Smooth muscle cell (in vitro differentiated cells): ENCODE results near the gene HOATZ. TPM values are rescaled to one million over a fixed set of nuclear protein-coding genes. Genes with fewer than 3 reads are reported as not detected.

ENCODE experiments used
- DNase-seq: peaks from one replicate; lab custom pipeline; 2025; ENCODE audit not compliant: unreplicated experiment; lab: John Stamatoyannopoulos, UW
- H2AFZ ChIP-seq: fragments of 200-600 bp; sonication (generic); 2 replicates; pipeline ENCODE4 v1.6.0; 2016; ENCODE audit warnings: antibody characterized with exemption, low read depth, mild to moderate bottlenecking
- H3F3A ChIP-seq: fragments of 200-600 bp; sonication (generic); 2 replicates; pipeline ENCODE4 v1.6.0; 2017; ENCODE audit warnings: antibody characterized with exemption, low read depth
- H3K27ac ChIP-seq: fragments of 200-600 bp; sonication (generic); 2 replicates; pipeline ENCODE4 v1.5.1; 2016; ENCODE audit warnings: low read depth, mild to moderate bottlenecking
- H3K27me3 ChIP-seq: fragments of 200-600 bp; sonication (generic); 2 replicates; pipeline ENCODE4 v1.6.1; 2016; ENCODE audit warnings: low read depth, mild to moderate bottlenecking
- H3K36me3 ChIP-seq: fragments of 200-600 bp; sonication (generic); 2 replicates; pipeline ENCODE4 v1.5.1; 2016; ENCODE audit warnings: low read depth
- H3K4me1 ChIP-seq: fragments of 200-600 bp; sonication (generic); 2 replicates; pipeline ENCODE4 v1.5.1; 2016; ENCODE audit warnings: low read depth
- H3K4me2 ChIP-seq: fragments of 200-600 bp; sonication (generic); 2 replicates; pipeline ENCODE4 v1.6.0; 2016; ENCODE audit warnings: mild to moderate bottlenecking
- H3K4me3 ChIP-seq: fragments of 200-600 bp; sonication (generic); 2 replicates; pipeline ENCODE4 v1.5.1; 2016; ENCODE audit warnings: mild to moderate bottlenecking
- H3K79me2 ChIP-seq: fragments of 200-600 bp; sonication (generic); 2 replicates; pipeline ENCODE4 v1.6.0; 2016; ENCODE audit warnings: low read depth, mild to moderate bottlenecking
- H3K9ac ChIP-seq: fragments of 200-600 bp; sonication (generic); 2 replicates; pipeline ENCODE4 v1.6.0; 2016; ENCODE audit warnings: low read depth
- H3K9me3 ChIP-seq: fragments of 200-600 bp; sonication (generic); replicated peaks from 2 replicates; pipeline ENCODE4 v1.5.1; 2016; ENCODE audit warnings: low read depth
- H4K20me1 ChIP-seq: fragments of 200-600 bp; sonication (generic); 2 replicates; pipeline ENCODE4 v1.6.0; 2016; ENCODE audit warnings: low read depth
- WGBS: methylation state at CpG from one replicate; pipeline ENCODE4 v1.1.7; 2016; ENCODE audit warnings: low lambda C conversion rate; 5-methylcytosine and 5-hydroxymethylcytosine counted together
- polyA plus RNA-seq: library from polyadenylated mRNA; unstranded; fragments of >200 nt; fragmentation: Nextera tagmentation; extraction: Ambion mirVana; gene quantifications from 2 replicates; pipeline ENCODE4 v1.2.1, GENCODE V29; 2016
- total RNA-seq: library from RNA; depleted of rRNA; stranded (reverse); fragments of >200 nt; gene quantifications from 2 replicates; pipeline ENCODE4 v1.2.3, GENCODE V29; 2014
- TF ChIP-seq, protein P1 (sequence below): fragments of 200-600 bp; sonication (generic); IDR thresholded peaks from 2 replicates; pipeline ENCODE4 v1.5.1; 2017; ENCODE audit warnings: borderline replicate concordance, mild to moderate bottlenecking, antibody characterized with exemption; ENCODE audit not compliant: insufficient read depth, poor library complexity, severe bottlenecking

The HOATZ gene
- total and polyA plus RNA-seq, 2 experiments from 2014 or later = 0.85 to 1.2 TPM

DNA sequence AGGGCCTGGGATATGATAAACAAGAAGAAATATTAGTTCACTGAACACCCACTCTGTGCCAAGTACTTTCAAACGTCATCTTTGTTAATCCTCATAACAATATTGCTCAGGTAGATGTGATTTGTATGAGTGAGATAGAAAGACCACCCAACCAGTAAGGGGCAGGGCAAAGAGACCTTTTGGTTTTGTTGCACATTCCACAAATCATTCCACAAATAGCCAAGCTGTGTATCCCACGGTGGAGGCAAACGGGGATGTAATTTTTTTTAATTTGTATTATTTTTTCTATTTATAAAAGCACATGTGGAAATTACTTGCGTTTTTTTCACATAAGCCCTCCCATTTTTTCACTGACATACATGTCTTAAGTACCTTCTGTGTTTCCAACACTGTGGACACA lies 54.9 kb downstream of the HOATZ start:
- H3K36me3 ChIP-seq = no peaks in the 10 kb centered on the region
- WGBS = 75% methylated on average over 4 of the region's 4 CpGs

DNA sequence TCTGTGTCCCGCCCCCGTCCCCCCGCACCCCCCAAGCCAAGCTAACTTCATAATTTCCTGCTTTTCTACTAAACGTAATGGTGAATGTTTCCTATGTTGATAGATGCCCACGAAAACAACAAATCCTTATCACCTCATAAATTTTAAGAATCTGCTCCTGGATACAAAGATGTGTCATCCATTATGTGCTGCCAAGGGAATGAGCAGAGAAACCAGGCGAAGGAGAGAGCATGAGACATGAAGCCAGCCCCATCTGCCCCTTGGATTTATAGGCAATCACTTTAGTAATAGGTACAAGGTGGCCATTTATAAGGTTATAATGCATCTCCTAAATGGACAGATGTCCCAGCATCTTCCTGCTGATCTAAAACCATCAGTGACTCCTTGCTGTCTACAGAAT lies 56.2 kb downstream of the HOATZ start:
- TF ChIP-seq, protein P1, sequence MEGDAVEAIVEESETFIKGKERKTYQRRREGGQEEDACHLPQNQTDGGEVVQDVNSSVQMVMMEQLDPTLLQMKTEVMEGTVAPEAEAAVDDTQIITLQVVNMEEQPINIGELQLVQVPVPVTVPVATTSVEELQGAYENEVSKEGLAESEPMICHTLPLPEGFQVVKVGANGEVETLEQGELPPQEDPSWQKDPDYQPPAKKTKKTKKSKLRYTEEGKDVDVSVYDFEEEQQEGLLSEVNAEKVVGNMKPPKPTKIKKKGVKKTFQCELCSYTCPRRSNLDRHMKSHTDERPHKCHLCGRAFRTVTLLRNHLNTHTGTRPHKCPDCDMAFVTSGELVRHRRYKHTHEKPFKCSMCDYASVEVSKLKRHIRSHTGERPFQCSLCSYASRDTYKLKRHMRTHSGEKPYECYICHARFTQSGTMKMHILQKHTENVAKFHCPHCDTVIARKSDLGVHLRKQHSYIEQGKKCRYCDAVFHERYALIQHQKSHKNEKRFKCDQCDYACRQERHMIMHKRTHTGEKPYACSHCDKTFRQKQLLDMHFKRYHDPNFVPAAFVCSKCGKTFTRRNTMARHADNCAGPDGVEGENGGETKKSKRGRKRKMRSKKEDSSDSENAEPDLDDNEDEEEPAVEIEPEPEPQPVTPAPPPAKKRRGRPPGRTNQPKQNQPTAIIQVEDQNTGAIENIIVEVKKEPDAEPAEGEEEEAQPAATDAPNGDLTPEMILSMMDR = no peak
- H3K4me2 ChIP-seq = no peak overlapping the region
- H4K20me1 ChIP-seq = no peaks in the 10 kb centered on the region
- WGBS = 64% methylated on average over 6 of the region's 6 CpGs
- no peak overlapping the region for H3K4me3 ChIP-seq
- H3K27ac ChIP-seq = no peak overlapping the region
- no peaks in the 10 kb centered on the region for H3K36me3 ChIP-seq
- H3K79me2 ChIP-seq = no peaks in the 10 kb centered on the region
- no peak overlapping the region for H2AFZ ChIP-seq
- H3K27me3 ChIP-seq = no peaks in the 10 kb centered on the region
- H3K9ac ChIP-seq = no peak overlapping the region
- H3K4me1 ChIP-seq = peaks cover 5% of the 10 kb centered on the region
- no peak for DNase-seq
- no peaks in the 10 kb centered on the region for H3K9me3 ChIP-seq
- no peaks in the 10 kb centered on the region for H3F3A ChIP-seq

More for the DNA sequence above, 54.9 kb downstream of the HOATZ start:
- DNase-seq = no peak
- Histone ChIP-seq H3K27me3 (no peaks in the 10 kb centered on the region), H2AFZ (no peak overlapping the region), H3K9me3 (no peaks in the 10 kb centered on the region), H3K79me2 (no peaks in the 10 kb centered on the region), H3K4me3 (no peak overlapping the region), H3K9ac (no peak overlapping the region), H3K27ac (no peak overlapping the region), H3F3A (no peaks in the 10 kb centered on the region), H3K4me1 (peaks cover 5% of the 10 kb centered on the region), H4K20me1 (no peaks in the 10 kb centered on the region), H3K4me2 (no peak overlapping the region)
- TF ChIP-seq, protein P1 = no peak

DNA sequence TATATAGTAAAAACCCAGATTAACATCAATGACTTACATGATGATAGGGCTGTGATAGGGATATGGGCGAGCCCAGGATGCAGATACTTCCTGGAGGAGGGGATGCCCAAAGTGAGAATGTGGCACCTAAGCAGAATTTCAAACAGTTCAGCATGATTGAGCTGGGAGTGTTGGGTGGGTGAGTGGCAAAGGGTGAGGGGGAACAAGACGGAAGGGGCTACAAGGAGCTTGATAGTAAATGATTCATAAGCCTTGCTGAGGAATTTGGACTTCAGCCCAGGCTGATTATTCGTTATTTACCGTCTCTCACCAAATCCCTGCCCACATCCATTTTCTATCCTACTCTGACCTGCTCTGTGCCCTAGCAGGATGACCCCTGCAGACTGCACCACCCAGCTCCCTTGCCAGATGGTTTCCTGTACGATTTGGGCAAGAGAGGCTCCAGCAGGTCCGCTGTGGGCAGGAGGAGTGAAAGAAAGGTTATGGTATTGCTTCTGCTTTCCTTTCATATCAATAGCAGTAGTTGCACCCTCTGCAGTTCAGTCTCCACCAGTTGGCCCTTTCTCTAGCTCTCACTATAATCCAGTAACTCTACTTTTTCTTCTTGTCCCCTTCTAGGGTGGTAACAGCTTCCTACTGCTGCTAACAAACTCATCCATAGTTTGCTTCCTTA lies 57.4 kb downstream of the HOATZ start:
- 87% methylated on average over 6 of the region's 6 CpGs for WGBS

More for the DNA sequence above, 57.4 kb downstream of the HOATZ start:
- Histone ChIP-seq H3K79me2 (no peaks in the 10 kb centered on the region), H3K27me3 (no peaks in the 10 kb centered on the region), H2AFZ (no peak overlapping the region), H3K9me3 (no peaks in the 10 kb centered on the region), H3K4me3 (no peak overlapping the region), H4K20me1 (no peaks in the 10 kb centered on the region), H3K9ac (no peak overlapping the region), H3K4me2 (no peak overlapping the region), H3K27ac (no peak overlapping the region), H3K36me3 (no peaks in the 10 kb centered on the region), H3K4me1 (peaks cover 5% of the 10 kb centered on the region), H3F3A (no peaks in the 10 kb centered on the region)
- DNase-seq = no peak
- TF ChIP-seq, protein P1 = no peak
